ENCODE data around the gene ACSS1. TPM values are rescaled to one million over a fixed set of nuclear protein-coding genes. Genes with fewer than 3 reads are reported as not detected.

ACSS1 gene
- total RNA-seq, 1 experiment from 2014 or later = 4.9 TPM

DNA sequence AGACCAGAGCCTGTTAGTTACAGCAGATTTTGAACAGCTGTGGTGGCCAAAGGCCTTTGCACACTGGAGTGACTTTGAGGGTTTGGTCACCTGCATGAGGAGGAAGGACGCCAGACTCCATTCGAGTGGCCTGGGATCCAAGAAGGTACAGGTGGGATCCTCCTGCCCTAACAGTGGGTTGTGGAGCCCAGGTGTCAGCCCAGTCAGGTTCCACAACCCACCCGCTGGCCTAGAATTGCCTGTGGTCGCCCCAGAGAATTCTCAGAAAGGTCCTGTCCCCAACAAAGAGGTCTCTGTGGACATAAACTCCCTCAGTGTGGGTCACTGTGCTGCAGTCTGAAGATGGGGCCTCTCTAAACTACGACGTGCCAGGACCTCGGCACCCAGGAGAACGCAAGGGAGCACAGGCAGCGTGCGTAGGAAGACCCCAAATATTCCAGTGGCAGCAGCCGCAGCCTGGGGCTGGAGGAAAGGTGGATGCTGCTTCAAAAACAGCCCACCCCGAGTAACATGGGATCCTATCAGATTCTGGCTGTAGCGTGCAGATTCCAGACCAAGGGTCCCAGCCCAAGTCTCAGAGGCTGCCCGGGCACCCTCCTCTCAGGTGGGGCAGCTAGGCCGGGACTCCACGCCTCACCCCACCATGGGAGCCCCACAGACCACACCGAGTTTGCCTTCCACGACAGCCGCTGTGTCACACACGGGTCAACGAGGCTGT lies 16.0 kb downstream of the ACSS1 start:
- H3K4me3 ChIP-seq = no peak overlapping the region
- H3K27me3 ChIP-seq (replicated peaks) = no peaks in the 10 kb centered on the region
- no peak overlapping the region for H3K27ac ChIP-seq
- H3K9me3 ChIP-seq (replicated peaks) = no peaks in the 10 kb centered on the region
- no peaks in the 10 kb centered on the region for H3K36me3 ChIP-seq
- DNase-seq (ENCODE audit: low read depth in 1 of 2, low spot score in 2 of 2) = no peak
- peaks cover 18% of the 10 kb centered on the region for H3K4me1 ChIP-seq (replicated peaks)

- H3K4me3 ChIP-seq = no peak overlapping the region
- no peak for DNase-seq (ENCODE audit: low read depth in 1 of 2, low spot score in 2 of 2)
- no peaks in the 10 kb centered on the region for H3K9me3 ChIP-seq (replicated peaks)
- peaks cover 18% of the 10 kb centered on the region for H3K4me1 ChIP-seq (replicated peaks)
- no peaks in the 10 kb centered on the region for H3K27me3 ChIP-seq (replicated peaks)
- H3K36me3 ChIP-seq = no peaks in the 10 kb centered on the region
- no peak overlapping the region for H3K27ac ChIP-seq
Measured at GRCh38 chr20:25040438-25040831, 17.5 kb downstream of the ACSS1 start.

DNA sequence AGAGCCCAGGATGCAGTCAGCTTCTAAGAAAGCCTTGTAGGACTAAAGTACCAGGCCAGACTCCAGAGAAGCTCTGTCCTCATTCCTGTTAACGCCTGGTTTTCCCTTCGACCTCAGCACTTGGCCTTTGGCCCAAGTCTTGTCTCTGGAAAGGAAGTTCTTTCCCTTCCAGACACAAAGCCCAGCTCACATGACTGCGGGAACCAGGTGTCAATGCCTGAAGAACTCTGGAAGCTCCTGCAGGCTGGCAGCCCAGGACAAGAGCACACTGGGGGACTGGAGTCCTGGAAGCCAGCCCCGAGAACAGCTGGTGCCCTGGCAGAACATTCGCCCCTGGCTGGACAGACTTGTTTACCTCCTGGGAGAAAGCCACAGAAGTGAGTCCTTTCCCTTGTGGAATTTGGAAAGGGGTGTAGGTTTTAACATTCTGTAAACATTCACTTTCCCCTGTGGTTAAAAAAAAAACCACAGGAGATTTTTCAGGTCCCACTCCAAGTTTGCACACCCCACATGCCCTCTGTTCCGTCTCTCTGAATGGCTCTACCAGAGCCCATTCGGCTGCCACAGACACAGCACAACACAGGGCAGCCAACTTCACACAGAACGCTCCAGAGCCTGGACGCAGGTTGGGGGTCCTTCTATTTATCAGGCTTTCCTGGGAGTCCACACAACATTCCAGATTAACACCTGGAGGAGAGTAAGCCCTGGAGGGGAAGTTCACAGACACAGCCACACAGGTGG lies 18.1 kb downstream of the ACSS1 start:
- H3K27ac ChIP-seq = no peak overlapping the region
- H3K9me3 ChIP-seq (replicated peaks) = no peaks in the 10 kb centered on the region
- H3K27me3 ChIP-seq (replicated peaks) = no peaks in the 10 kb centered on the region
- H3K4me1 ChIP-seq (replicated peaks) = peaks cover 18% of the 10 kb centered on the region
- DNase-seq (ENCODE audit: low read depth in 1 of 2, low spot score in 2 of 2) = peak in 1 of 2 experiments; percentile 12
- no peak overlapping the region for H3K4me3 ChIP-seq
- no peaks in the 10 kb centered on the region for H3K36me3 ChIP-seq

DNA sequence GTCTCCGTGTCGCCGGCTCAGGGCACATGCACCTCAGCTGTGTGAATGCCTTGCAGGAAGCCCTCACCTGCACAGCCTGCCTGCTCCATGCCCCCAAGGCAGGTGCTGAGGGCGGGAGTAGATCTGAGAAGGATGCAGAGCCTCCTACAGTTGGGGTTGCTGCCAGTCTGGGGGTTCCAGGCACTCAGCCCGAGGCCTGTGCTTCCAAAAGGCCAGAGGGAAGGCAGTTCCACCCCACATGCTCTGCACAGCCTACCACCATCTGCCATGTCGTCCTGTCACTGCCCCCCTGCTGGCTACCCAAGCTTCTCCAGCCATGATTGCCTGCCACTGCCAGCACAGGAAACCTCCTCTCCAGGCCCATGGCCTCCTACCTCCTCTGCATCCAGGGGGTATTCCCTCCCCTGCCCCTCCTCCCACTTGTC lies 19.3 kb downstream of the ACSS1 start:
- Histone ChIP-seq H3K4me3 (no peak overlapping the region), H3K36me3 (no peaks in the 10 kb centered on the region), H3K9me3 (replicated peaks) (no peaks in the 10 kb centered on the region), H3K27ac (no peak overlapping the region), H3K27me3 (replicated peaks) (no peaks in the 10 kb centered on the region), H3K4me1 (replicated peaks) (peaks cover 18% of the 10 kb centered on the region)
- DNase-seq (ENCODE audit: low read depth in 1 of 2, low spot score in 2 of 2) = no peak

- peaks cover 18% of the 10 kb centered on the region for H3K4me1 ChIP-seq (replicated peaks)
- no peaks in the 10 kb centered on the region for H3K36me3 ChIP-seq
- H3K27me3 ChIP-seq (replicated peaks) = no peaks in the 10 kb centered on the region
- H3K27ac ChIP-seq = no peak overlapping the region
- no peaks in the 10 kb centered on the region for H3K9me3 ChIP-seq (replicated peaks)
- H3K4me3 ChIP-seq = no peak overlapping the region
- no peak for DNase-seq (ENCODE audit: low read depth in 1 of 2, low spot score in 2 of 2)
Measured at GRCh38 chr20:25038103-25038410, 19.9 kb downstream of the ACSS1 start.

- Histone ChIP-seq H3K36me3 (no peaks in the 10 kb centered on the region), H3K27me3 (replicated peaks) (no peaks in the 10 kb centered on the region), H3K27ac (no peak overlapping the region), H3K9me3 (replicated peaks) (no peaks in the 10 kb centered on the region), H3K4me1 (replicated peaks) (peaks cover 18% of the 10 kb centered on the region), H3K4me3 (no peak overlapping the region)
- DNase-seq (ENCODE audit: low read depth in 1 of 2, low spot score in 2 of 2) = no peak
Measured at GRCh38 chr20:25037288-25038102, 20.4 kb downstream of the ACSS1 start.

DNA sequence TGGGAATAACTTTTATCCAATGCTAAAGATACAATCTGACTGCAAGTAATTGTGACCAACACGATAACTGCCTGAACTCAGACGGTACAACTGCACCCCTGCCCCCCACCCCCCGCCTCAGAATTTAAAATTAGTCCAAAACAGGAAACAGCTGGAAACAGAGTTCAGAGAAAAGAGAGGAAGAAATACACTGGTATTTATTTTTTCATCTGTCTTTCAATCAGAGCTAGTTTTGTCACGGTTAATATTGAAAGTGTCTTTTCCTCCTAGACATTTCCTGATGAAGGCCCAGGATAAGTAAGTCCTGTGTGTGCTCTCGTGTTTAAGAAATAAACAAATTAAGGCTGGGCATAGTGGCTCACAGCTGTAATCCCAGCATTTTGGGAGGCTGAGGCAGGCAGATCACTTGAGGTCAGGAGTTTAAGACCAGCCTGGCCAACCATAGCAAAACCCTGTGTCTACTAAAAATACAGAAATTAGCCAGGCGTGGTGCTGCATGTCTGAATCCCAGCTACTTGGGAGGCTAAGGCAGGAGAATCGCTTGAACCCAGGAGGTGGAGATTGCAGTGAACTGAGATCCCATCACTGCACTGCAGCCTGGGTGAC lies 21.5 kb downstream of the ACSS1 start:
- H3K4me3 ChIP-seq = no peak overlapping the region
- H3K27ac ChIP-seq = no peak overlapping the region
- peaks cover 18% of the 10 kb centered on the region for H3K4me1 ChIP-seq (replicated peaks)
- no peak for DNase-seq (ENCODE audit: low read depth in 1 of 2, low spot score in 2 of 2)
- no peaks in the 10 kb centered on the region for H3K9me3 ChIP-seq (replicated peaks)
- no peaks in the 10 kb centered on the region for H3K27me3 ChIP-seq (replicated peaks)
- H3K36me3 ChIP-seq = no peaks in the 10 kb centered on the region

GRCh38 chr20:25035921-25036320 lies 22.0 kb downstream of the ACSS1 start:
- no peak for DNase-seq (ENCODE audit: low read depth in 1 of 2, low spot score in 2 of 2)
- no peak overlapping the region for H3K4me3 ChIP-seq
- H3K36me3 ChIP-seq = no peaks in the 10 kb centered on the region
- H3K9me3 ChIP-seq (replicated peaks) = no peaks in the 10 kb centered on the region
- no peaks in the 10 kb centered on the region for H3K27me3 ChIP-seq (replicated peaks)
- H3K27ac ChIP-seq = no peak overlapping the region
- H3K4me1 ChIP-seq (replicated peaks) = peaks cover 18% of the 10 kb centered on the region

DNA sequence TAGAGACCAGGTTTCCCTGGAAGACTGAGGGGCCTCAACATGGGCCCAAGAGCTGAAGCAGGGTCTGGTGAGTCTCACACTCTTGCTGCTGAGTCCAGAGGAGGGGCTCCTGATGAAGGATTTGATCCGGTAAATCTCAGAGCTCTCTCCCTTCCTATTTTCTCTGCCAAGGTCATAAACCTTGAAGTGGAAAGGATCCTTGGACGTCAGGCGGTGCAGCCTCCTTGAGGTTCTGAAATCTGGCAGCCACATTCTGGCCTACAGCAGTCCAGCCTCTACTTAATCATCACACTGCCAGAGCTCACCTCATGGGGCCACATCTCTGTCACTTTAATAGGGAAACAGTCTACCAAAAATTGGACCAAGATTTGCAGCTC lies 24.0 kb downstream of the ACSS1 start:
- Histone ChIP-seq H3K36me3 (no peaks in the 10 kb centered on the region), H3K27ac (no peak overlapping the region), H3K4me1 (replicated peaks) (peaks cover 8% of the 10 kb centered on the region), H3K4me3 (no peak overlapping the region), H3K27me3 (replicated peaks) (no peaks in the 10 kb centered on the region), H3K9me3 (replicated peaks) (no peaks in the 10 kb centered on the region)
- DNase-seq (ENCODE audit: low read depth in 1 of 2, low spot score in 2 of 2) = no peak

DNA sequence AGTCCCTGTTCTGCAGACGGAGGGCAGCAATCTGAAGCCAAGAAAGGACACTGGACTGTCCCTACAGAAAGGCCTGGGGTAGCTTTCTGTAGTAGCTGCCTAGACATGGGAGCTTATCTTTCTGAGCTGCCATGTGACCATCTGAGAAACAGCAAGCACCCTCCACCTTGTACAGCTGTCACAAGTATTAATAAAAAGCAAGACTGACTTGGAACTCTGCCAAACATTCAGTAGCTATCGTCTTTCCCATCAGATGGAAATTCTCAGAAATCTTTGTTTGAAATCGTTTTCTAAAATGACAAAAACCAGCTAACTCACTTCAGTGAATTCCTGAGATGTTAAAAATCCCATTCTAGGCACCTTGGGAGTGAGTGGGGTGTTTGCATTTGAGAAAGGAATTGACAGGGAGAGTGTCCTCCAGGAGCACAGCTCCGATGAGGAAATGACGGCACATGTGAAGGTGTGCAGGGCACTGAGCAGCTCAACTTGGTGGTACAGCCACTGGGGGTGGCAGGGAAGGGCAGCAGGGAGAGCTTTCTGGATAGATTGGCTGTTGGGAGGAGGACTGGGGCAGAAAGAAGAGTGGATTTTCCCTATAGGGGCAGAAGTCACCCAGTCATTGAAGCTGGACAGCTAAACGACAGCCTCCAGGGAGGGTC lies 24.5 kb downstream of the ACSS1 start:
- H3K27me3 ChIP-seq (replicated peaks) = no peaks in the 10 kb centered on the region
- no peak overlapping the region for H3K27ac ChIP-seq
- H3K36me3 ChIP-seq = no peaks in the 10 kb centered on the region
- no peak overlapping the region for H3K4me3 ChIP-seq
- peaks cover 8% of the 10 kb centered on the region for H3K4me1 ChIP-seq (replicated peaks)
- no peaks in the 10 kb centered on the region for H3K9me3 ChIP-seq (replicated peaks)
- DNase-seq (ENCODE audit: low read depth in 1 of 2, low spot score in 2 of 2) = no peak

- Histone ChIP-seq H3K36me3 (no peaks in the 10 kb centered on the region), H3K4me1 (replicated peaks) (peaks cover 1% of the 10 kb centered on the region), H3K27me3 (replicated peaks) (no peaks in the 10 kb centered on the region), H3K9me3 (replicated peaks) (no peaks in the 10 kb centered on the region), H3K27ac (no peak overlapping the region), H3K4me3 (no peak overlapping the region)
- no peak for DNase-seq (ENCODE audit: low read depth in 1 of 2, low spot score in 2 of 2)
Measured at GRCh38 chr20:25032478-25033264, 25.3 kb downstream of the ACSS1 start.

DNA sequence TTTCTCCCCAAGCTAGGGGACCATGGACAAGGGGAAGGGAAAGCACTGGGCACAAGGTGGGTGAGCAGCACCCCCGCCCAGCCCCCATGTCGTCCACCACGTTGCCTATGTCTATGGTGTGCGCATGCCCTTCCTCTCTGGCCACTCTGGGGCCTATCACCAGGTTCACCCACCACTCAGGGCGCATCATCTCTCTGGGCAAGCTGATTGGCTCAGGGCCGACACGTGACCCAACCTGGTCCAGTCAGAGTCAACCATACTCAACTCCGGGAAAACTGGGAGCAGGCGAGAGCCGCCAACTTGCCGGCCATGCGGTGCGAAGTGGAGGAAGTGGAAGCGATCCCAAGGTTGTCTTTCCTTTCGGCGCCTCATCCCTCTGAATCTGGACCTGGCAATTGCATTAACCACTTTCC lies 25.9 kb downstream of the ACSS1 start:
- DNase-seq (ENCODE audit: low read depth in 1 of 2, low spot score in 2 of 2) = no peak
- H3K27ac ChIP-seq = no peak overlapping the region
- no peaks in the 10 kb centered on the region for H3K9me3 ChIP-seq (replicated peaks)
- H3K4me3 ChIP-seq = no peak overlapping the region
- no peaks in the 10 kb centered on the region for H3K4me1 ChIP-seq (replicated peaks)
- H3K36me3 ChIP-seq = no peaks in the 10 kb centered on the region
- H3K27me3 ChIP-seq (replicated peaks) = no peaks in the 10 kb centered on the region

- Histone ChIP-seq H3K27ac (no peak overlapping the region), H3K4me1 (replicated peaks) (no peaks in the 10 kb centered on the region), H3K9me3 (replicated peaks) (no peaks in the 10 kb centered on the region), H3K36me3 (no peaks in the 10 kb centered on the region), H3K27me3 (replicated peaks) (no peaks in the 10 kb centered on the region), H3K4me3 (no peak overlapping the region)
- DNase-seq (ENCODE audit: low read depth in 1 of 2, low spot score in 2 of 2) = no peak
Measured at GRCh38 chr20:25031241-25031640, 26.7 kb downstream of the ACSS1 start.

Data from SJSA1 (cell line).